GDM1 (cell line): Measurements from ENCODE around the gene COG7.
"Not testable (repeated sequence)": the region's sequence is repeated elsewhere in the genome, so short reads cannot be mapped to it uniquely, and the experiment has no call there.

Experiments used
- DNase-seq: peaks from one replicate; lab custom pipeline; 2025; lab: John Stamatoyannopoulos, UW

Gene COG7

DNA sequence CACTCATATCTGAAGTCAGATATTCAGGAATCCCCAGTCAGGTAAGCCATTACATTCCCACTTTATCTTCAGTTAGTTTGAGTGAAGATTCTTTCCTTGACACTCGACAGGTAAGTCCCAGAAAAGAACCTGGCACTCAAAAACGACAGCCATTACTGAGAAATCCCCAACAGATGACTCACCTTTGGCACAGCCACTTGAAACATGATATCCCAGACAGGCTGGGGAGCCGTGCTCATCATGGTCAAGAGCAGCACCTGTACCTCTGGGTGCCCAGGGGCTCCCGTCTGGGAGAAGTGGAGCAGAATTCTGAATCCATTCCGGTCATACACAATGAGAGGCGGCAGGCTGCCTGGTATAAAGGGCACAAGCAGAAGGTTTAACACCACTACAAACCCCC lies 16.8 kb upstream of the COG7 start:
- DNase-seq: no peak

DNA sequence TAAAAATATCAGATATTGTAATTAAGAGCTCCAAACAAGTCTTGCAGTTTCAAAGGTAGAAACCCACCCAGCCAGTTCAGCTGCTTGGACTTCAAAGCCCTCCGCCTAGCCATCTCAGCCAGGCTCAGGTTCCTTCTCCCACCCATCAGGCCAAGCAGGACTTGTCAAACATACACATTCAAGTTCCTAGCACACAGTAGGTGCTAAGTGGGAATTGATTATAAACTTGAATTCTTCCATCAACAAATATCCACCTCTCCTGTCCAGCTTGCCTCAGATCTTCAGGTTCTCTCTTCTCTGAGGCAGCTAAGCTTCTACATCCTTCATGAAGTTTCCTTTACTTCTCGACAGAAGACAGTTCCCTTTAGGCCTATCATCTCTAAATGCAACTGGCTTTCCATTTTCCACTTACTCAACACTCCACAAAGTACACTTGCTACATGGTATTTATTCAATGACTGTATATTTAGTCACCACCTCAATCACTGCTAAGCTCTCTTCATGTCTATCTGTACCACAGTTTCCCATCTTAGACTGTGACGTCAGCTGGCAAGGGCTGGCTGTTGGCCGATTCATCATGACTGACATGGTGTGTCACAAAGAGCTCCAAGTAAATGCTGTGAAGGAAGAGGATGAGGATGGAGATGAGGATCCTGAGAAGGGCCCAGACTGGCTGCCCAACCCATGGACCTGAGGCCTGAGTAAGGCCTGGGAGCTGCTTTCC lies 13.3 kb upstream of the COG7 start:
- no peak for DNase-seq

DNA sequence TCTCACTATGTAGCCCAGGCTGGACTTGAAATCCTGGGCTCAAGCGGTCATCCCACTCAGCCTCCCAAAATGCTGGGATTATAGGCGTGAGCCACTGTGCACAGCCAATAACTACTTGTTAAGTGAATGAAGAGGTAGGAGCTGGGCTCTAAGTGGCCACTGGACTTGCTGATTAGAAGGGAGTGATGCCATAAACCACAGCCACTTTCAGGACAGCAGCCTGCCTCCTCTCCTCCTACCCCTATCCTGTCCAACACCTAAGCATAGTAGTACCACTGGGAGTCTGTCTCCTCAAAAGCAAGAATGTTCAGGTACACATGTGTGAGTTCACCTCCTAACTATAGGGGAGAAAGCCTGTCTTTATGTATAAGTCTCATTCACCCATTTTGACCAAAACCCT lies 12.2 kb upstream of the COG7 start:
- DNase-seq: no peak

DNA sequence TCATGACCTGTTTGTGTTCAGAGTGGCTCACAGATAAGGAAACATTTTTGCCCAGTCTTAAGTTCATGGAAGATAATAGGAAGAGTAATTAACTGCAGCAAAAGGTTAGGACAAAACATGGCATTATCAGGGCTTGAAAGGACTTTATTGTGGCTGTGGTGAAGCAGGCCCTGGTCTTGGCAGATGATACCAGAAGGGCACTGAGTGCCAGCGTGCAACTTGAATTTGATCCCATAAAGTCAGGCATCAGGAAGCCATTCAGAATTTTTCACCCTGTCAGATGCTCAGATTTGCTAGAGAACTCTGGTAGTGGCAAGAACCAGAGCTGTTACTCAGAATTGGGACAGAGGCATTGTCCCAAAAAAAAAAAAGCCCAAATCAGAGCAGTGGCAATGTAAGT lies 11.2 kb upstream of the COG7 start:
- DNase-seq: no peak

DNA sequence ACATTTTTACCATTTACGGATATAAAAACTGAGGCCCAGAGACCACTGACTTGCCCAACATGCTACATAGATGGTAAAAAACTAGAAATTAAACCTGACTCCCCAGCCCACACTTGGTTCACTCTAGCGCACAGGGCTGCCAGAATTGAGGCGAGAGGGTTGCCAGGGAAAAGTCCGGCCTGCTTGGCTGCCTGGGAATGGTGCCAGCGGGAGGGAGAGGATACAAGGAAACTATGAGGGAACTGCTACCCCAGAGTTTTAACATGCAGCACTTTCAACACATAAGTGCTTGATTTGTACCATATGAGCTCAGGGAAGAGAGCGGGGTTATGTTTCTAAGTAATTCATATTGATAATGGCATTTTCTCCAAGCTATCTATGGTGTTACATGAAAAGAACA lies 10.0 kb upstream of the COG7 start:
- DNase-seq: not testable (repeated sequence)

DNA sequence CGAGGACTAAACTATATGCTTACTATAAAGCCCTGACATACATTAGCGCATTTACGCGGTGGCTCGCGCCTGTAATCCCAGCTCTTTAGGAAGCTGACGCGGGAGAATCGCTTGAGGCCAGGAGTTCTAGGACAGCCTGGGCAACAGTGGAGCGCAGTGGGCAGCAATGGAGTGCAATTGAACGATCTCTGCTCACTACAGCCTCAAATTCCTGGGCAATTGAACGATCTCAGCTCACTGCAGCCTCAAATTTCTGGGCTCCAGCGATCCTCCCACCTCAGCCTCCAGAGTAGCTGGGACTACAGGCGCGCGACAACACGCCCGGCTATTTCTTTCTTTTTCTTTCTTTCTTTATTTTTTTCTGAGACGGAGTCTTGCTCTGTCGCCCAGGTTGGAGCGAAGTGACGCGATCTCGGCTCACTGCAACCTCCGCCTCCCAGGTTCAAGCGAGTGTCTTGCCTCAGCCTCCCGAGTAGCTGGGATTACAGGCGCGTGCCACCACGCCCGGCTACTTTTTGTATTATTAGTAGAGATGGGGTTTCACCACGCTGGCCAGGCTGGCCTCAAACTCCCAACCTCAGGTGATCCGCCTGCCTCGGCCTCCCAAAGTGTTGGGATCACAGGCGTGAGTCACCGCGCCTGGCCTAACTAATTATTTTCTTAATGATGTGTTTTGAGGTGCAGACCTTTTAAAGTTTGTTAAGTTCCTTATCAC lies 506 bp upstream of the COG7 start:
- DNase-seq: no peak

DNA sequence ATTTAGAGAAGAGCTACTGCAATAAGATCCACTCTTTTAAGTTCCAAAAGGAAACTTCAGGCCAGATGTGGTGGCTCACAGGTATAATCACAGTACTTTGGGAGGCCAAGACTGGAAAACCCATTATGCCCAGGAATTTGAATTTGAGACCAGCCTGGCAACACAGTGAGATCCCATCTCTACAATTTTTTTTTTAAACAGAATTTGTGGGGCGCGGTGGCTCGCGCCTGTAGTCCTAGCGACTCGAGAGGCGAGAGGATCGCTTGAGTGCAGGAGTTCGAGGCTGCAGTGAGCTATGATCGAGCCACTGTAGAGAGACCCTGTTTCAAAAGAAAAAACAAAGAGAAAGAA lies 793 bp downstream of the COG7 start:
- no peak for DNase-seq

DNA sequence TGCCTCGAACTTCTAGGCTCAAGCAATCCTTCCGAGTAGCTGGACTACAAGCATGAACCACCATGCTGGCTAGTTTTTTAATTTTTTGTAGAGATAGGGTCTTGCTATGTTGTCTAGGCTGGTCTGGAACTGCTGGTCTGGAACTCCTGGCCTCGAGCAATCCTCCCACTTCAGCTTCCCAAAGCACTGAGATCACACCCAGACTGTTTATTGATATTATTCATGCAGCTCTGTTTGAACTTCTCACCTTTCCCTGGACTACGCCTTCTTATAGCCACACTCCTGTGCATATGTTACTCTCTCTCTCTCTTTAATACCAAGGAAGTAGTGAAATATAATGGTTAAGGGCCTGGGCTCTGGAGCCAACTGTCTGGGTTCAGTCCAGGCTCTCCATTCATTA lies 4.6 kb downstream of the COG7 start:
- DNase-seq: no peak

DNA sequence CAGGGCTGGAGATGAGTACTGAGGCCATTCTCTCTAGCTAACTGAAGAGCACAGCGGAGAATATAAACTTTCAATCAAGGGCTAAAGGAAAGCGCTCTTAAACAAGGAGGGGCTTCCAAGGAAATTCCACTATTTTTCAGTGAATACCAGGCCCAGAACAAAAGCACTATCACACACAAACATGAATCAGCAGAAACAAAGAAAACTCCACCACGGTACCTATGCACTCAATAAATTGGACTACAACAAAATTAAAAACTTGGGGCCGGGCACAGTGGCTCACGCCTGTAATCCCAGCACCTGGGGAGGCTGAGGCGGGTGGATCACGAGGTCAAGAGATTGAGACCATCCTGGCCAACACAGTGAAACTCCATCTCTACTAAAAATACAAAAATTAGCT lies 15.4 kb downstream of the COG7 start:
- not testable (repeated sequence) for DNase-seq

DNA sequence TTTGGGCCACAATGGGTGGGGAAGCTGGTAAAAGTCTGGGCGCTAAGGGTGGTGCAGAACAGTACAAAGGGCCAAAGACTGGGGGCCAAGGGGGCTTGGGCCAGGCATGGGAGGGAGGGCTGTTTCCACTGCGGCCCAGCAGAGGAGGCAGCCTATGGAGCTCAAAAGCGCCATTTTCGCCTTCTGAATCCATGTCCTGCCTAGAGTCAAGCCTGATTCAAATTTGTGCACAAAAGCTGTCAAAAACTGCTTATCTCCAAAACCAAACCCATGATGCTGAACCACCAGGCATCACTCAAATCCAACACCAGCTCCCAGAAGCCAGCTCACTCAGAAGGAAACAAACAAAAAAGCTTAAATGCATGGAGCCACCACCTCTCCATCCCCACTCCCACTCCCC lies 16.0 kb downstream of the COG7 start:
- no peak for DNase-seq

DNA sequence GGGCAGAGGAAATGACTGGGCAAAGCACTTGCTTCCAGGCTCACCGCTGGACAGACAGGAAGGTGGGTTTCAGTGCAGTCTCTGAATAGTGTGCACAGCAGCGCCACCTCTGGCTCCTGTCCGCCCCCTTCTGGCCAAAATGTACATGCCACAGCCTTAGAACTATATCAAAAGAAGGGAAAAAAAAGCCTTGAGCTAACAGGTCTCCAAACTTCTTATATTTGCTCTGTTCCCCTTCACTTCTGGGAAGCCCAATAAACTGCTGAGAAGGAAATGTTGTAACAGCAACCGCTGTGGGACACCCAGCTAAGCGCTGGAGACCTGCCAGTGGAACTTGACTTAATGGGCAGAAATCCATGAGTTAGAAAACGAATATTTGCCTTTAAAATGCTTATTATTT lies 17.5 kb downstream of the COG7 start:
- DNase-seq: peak; percentile 40

DNA sequence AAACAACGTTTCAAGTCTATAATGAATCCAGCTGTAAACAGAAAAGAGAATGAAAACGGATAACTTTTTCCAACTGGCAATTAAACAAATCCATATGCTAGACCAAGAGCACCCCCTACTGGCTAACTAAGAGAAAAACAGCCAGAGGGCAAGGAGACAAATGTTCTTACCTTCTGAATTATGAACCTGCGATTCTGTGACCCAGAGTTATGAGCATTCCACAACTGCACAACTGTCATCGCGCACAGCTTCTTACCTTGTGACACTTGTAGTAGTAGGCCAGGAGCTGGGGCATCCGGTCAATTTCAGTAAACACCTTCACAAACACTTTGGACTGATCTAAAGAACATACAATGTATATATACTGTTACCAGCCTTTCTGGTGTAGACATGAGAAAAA lies 18.6 kb downstream of the COG7 start:
- peak; percentile 28 for DNase-seq

DNA sequence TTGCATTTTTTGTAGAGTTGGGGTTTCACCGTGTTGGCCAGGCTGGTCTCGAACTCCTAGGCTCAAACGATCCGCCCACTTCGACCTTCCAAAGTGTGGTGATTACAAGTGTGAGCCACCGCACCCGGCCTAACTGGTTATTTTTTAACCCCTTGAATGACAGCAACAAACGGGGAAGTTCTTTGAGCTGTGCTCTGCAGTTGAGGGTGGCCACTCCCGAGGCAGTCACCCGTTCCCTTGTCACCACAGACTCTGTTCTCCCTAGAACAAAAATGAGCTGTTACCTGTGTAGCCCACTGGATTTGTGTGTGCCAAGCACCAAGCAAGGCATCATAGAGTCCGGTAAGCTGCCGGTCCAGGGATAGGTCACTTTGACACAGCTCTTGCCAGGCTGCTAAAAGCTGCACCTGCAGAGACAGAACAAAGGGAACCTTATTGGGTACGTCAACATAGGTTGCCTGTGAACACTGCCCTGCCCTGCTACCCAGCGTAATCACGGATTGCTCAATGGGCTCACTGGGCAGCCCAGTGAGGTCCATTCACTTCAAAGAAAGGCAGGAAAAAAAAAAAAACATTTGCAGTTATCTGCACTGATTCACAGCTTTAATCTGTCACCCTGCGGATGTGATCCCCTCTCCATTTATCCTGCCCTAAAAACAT lies 19.6 kb downstream of the COG7 start:
- no peak for DNase-seq

DNA sequence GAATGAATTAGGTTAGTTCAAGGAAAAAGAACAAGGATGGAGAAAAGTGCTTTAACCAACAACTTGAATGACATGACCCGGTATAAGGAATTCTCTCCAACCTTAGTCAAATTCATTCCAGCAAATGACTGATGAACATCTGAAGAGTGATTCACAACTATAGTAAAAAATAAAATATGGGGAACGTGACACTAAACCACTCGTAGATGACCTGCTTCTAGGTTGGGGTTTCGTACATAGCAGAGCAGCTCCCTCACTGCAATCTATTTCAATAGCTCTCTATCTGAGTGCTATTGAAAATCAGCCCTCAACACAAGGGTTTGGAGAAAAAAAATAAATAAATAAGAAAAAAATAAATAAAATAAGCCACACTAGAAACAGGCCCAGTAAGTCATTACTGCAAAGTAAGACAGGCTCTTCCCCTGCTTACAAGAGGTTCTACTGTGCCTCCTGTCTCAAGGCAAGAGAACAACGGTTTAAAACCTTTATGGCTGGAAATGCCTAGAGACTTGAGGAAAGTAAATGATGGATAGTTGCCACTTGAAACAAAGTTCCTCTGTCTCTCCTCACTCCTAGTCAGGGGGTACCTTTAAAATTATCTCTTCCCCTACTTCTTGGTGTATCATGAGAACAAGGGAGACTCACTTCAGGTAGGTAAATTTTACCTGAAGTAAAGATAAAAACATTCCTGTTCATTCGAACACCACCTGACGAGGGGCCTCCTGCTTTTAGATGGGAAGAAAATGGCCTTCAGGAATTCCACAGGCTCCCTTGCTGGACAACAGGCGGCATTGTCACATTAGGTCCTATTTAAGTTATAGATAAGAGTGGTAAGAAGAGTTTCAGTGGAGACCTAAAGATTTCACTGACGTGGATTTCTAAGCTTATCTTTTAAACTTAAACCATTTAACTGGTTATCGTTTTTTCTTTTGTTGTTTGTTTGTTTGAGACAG lies 20.5 kb downstream of the COG7 start:
- DNase-seq: no peak

DNA sequence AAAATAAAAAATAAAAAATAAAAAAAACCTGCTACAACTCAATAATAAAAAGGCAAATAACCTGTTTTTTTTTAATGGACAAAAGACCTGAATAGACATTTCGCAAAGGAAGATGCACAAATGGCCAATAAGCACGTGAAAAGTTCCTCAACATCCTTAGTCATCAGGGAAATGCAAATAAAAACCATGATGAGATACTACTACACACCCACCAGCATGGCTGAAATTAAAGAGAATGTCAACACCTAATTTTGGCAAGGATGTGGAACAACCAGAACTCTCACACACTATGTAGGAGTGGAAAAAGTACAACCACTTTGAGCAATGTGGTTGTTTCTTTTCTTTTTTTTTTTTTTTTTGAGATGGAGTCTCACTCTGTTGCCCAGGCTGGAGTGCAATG lies 24.6 kb downstream of the COG7 start:
- DNase-seq: no peak

DNA sequence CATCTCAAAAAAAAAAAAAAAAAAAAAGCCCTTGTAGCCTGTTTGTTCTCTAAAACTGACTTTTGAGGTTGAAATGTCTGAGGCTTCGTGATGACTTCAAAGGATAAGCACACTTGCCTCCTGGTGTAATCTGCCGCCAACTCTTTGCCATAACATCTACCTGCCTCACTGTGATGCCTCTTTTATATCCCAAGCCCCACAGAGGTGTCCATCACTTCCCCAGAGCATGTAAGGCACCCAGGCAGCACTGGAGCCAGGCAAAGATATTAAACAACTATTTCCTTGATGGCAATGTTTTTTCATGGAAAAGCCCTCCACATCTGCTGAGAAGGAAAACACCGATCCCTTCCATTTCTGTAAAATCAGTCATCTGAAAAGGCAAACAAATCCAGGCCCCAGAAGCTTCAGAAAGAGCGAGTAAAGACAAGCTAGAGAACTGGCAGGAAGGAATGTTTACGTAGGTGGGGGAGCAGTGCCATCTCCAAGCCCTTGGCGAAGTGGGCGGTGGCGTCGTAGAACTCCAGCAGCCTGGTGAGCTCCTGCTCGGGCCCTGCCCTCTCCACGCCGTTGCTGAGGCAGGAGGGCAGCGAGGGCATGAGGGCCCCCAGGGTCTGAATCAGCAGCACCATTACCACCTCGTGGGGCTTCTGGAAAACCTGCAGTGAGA lies 28.6 kb downstream of the COG7 start:
- no peak for DNase-seq

DNA sequence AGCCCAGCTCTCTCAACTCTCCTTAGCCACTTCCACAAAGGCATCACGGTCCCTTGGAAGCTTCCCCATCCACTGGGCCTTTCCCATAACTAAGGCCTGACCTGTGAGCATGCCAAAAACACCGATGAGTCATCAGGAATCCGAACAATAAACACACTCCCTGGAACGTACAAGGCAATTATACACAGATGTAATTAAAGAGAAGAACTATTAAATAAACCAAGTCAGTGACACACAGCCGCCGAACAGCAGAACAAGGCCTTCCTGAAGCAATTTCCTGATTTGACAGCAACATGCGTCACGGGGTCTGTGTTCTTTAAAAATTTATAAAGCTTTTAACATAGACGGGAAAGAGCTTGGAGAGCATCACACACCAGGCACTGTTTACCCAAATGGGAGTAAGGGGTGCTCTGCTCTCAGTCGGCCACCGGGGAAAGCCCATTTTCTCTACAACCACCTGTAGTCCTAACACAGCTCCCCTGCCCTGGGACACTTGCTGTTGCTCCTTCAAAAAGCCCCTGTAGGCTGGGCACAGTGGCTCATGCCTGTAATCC lies 29.4 kb downstream of the COG7 start:
- no peak for DNase-seq

DNA sequence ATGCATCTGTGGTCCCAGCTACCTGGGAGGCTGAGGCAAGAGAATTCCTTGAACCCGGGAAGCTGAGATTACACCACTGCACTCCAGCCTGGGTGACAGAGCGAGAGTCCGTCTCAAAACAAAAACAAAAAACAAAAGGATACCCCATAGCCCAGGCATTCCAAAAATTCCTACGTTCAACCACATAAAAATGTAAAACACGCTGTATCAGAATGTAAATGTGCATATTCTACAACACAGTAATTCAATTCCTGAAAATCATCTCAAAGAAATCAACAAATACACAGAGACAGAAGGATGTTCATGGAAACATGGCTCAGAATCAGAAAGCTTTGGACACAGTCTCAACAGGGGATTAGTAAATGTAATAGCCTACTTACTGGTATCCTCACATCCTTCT lies 33.0 kb downstream of the COG7 start:
- DNase-seq: no peak

DNA sequence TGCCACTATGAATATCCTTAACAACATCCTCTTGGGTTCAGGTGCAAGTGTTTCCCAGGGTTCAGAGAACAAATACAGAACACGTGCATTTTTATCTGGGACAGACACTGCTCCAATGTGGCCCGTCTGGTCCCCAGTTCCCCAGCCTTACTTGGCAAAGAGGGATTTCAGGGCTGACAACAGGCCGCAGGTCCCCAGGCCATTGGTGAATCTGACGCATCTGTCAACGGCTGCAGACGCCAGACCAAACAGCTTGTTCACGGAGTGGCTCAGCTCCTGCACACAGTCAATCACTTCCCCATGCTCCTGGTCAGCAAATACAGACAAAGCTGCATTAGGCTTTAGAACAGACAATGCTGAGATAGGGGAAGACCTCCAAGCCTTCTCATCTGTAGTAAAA lies 36.2 kb downstream of the COG7 start:
- DNase-seq: no peak

DNA sequence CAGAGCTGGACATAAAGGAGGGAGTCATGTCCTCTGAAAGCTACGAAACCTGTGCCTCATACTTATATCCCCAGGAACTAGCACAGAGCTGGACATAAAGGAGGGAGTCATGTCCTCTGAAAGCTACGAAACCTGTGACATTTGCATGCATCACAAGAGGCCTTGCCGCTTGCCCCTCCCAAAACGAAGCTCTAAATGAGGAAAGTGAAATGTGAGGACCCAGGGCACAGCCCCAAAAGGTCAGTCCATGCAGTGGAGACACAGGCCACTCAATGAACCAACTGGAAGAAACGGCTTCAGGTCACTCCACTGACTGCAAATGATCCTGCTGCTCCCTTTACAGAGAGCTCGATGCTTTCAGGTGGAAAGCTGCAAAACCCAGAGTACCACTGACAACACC lies 38.3 kb downstream of the COG7 start:
- DNase-seq: no peak

DNA sequence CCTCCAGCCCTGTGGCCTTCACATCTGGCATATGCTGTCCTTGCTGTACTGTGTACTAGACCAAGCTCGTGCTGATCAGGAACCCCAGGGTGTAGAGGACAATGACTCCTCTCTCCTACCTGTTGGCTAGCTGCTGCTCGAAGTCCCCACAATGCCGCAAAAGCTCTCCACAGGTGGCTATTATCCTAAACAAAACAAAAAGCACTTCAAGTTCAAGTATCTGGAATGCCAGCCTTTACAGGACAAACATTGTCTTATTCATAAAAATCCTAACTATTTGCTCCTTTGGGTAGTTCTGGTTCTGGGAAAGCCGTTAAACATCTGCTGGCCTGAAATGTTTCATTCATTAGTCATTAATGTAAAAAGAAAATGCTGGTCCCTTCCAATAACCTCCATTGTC lies 42.8 kb downstream of the COG7 start:
- DNase-seq: no peak

DNA sequence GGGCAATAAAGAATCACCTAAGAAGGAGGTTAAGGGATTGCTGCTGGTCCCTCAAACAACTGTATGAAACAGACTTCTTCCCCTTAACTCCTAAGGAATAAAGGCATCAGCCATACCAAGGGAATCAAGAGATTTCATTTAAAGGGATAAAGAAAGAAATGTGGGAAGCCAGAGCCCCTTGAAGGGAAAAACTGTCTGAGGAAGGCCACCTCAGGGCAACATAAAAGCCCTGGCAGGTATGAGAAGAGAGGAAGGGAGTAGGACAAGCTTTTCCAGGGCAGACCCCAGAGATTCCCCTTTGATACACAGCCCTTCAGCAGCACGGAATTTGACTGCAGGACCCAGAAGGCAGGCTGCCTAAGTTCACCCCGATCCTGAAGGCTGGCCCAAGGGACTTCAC lies 43.5 kb downstream of the COG7 start:
- DNase-seq: no peak
